PC-3 (cell line): ENCODE results near the gene SCN7A. TPM values are rescaled to one million over a fixed set of nuclear protein-coding genes. Genes with fewer than 3 reads are reported as not detected.
"Not testable (repeated sequence)": the region's sequence is repeated elsewhere in the genome, so short reads cannot be mapped to it uniquely, and the experiment has no call there.

Experiments
- ATAC-seq: fragments of 200-7000 bp; cut with Tn5 transposase; 2 replicates; pipeline ENCODE4 v1.9.1; 2020; ENCODE audit warnings: mild to moderate bottlenecking, moderate library complexity
- BruUV-seq: library from RNA; stranded (reverse); fragments of 400-500 nt; replicated peaks from 2 replicates; lab custom pipeline; 2021; lab: Mats Ljungman, UMichigan
- CTCF ChIA-PET: fragments of 300-600 bp; sonication (Branson Sonifier 250); formaldehyde crosslinking; loops from one replicate; lab custom pipeline; 2022; ENCODE audit warnings: antibody characterized with exemption; lab: Charles Lee
- POLR2A ChIA-PET: fragments of 300-600 bp; sonication (Branson Sonifier 250); formaldehyde crosslinking; loops from one replicate; lab custom pipeline; 2022; ENCODE audit warnings: antibody characterized with exemption; ENCODE audit not compliant: unreplicated experiment; lab: Charles Lee
- DNase-seq: peaks from one replicate; pipeline ENCODE4 v3.0.0-alpha.2; 2015
- H2AFZ ChIP-seq: fragments of 300-600 bp; sonication (generic); 2 replicates; pipeline ENCODE4 v1.6.0; 2016; ENCODE audit warnings: antibody characterized with exemption, low read length
- H3F3A ChIP-seq: fragments of 300-600 bp; sonication (generic); one replicate; pipeline ENCODE4 v1.6.0; 2017; ENCODE audit warnings: antibody characterized with exemption, low read length, control low read depth, mild to moderate bottlenecking; ENCODE audit not compliant: unreplicated experiment
- H3K27ac ChIP-seq: fragments of 300-600 bp; sonication (generic); 2 replicates; pipeline ENCODE4 v1.5.1; 2016; ENCODE audit warnings: mild to moderate bottlenecking, low read length
- H3K27me3 ChIP-seq: fragments of 300-600 bp; sonication (generic); 2 replicates; pipeline ENCODE4 v1.6.1; 2016; ENCODE audit warnings: low read length, mixed read lengths
- H3K36me3 ChIP-seq: fragments of 300-600 bp; sonication (generic); 2 replicates; pipeline ENCODE4 v1.6.1; 2016; ENCODE audit warnings: low read depth, mixed run types, low read length, mixed read lengths
- H3K4me1 ChIP-seq: fragments of 300-600 bp; sonication (generic); 2 replicates; pipeline ENCODE4 v1.5.1; 2016; ENCODE audit warnings: low read length; ENCODE audit not compliant: insufficient read depth
- H3K4me2 ChIP-seq: fragments of 300-600 bp; sonication (generic); 2 replicates; pipeline ENCODE4 v1.6.0; 2016; ENCODE audit warnings: low read length
- H3K4me3 ChIP-seq: fragments of 300-600 bp; sonication (generic); 2 replicates; pipeline ENCODE4 v1.5.1; 2016; ENCODE audit warnings: mild to moderate bottlenecking, low read length, mixed read lengths
- H3K79me2 ChIP-seq: fragments of 300-600 bp; sonication (generic); 2 replicates; pipeline ENCODE4 v1.6.1; 2017; ENCODE audit warnings: low read length, mixed read lengths
- H3K9ac ChIP-seq: fragments of 300-600 bp; sonication (generic); 2 replicates; pipeline ENCODE4 v1.6.0; 2016; ENCODE audit warnings: mild to moderate bottlenecking, low read length
- H3K9me2 ChIP-seq: fragments of 300-600 bp; sonication (generic); replicated peaks from 2 replicates; pipeline ENCODE4 v1.6.1; 2016; ENCODE audit warnings: mixed run types, low read length, mixed read lengths
- H3K9me3 ChIP-seq: fragments of 300-600 bp; sonication (generic); 2 replicates; pipeline ENCODE4 v1.6.1; 2016; ENCODE audit warnings: low read length, mixed read lengths
- H4K20me1 ChIP-seq: fragments of 300-600 bp; sonication (generic); 2 replicates; pipeline ENCODE4 v1.6.1; 2016; ENCODE audit warnings: low read length, mixed read lengths
- CTCF ChIP-seq: fragments of 300-600 bp; sonication (generic); conservative IDR thresholded peaks from 2 replicates; pipeline ENCODE4 v1.5.1; 2017; ENCODE audit warnings: antibody characterized with exemption, low read depth, mild to moderate bottlenecking, low read length
- EZH2 ChIP-seq: fragments of 300-600 bp; sonication (generic); IDR thresholded peaks from one replicate; pipeline ENCODE4 v1.6.1; 2017; ENCODE audit warnings: antibody characterized with exemption, mild to moderate bottlenecking, low read length; ENCODE audit not compliant: unreplicated experiment
- EZH2phosphoT487 ChIP-seq: fragments of 300-600 bp; sonication (generic); IDR thresholded peaks from 2 replicates; pipeline ENCODE4 v1.6.1; 2018; ENCODE audit warnings: mild to moderate bottlenecking, antibody characterized with exemption, low read length, borderline replicate concordance
- intact Hi-C: fragments of 100-400 bp; cut with micrococcal nuclease; formaldehyde crosslinking; loops from 2 replicates; pipeline ENCODE4 v1.9.0; 2023
- total RNA-seq: library from RNA; depleted of rRNA; stranded (reverse); fragments of >200 nt; gene quantifications from 2 replicates; pipeline ENCODE4 v1.2.3, GENCODE V29; 2014

Gene SCN7A
- total RNA-seq, 1 experiment from 2014 or later = not detected

- Histone ChIP-seq H3K4me2 (peak overlapping the region; percentile 45), H3K4me3 (no peak overlapping the region), H3K9ac (no peak overlapping the region), H3K79me2 (no peaks in the 10 kb centered on the region), H3K9me3 (no peaks in the 10 kb centered on the region), H2AFZ (peak overlapping the region; percentile 40), H4K20me1 (no peaks in the 10 kb centered on the region), H3K4me1 (peaks cover 18% of the 10 kb centered on the region), H3K36me3 (no peaks in the 10 kb centered on the region), H3K9me2 (no peaks in the 10 kb centered on the region), H3F3A (no peaks in the 10 kb centered on the region), H3K27me3 (no peaks in the 10 kb centered on the region), H3K27ac (peak overlapping the region; percentile 31)
- intact Hi-C loops = no loop called here
- peak; percentile 99 for ATAC-seq
- ChIA-PET POLR2A (interaction anchor here (0.6 to 0.7 kb wide), 2 partner anchors 39 to 72 kb away, joined by 3 read pairs; no protein-coding TSS in a partner anchor), CTCF (no interaction called here)
- TSS peak; percentile 96 for BruUV-seq
- DNase-seq = peak; percentile 86
- TF ChIP-seq CTCF = no peak
- TF ChIP-seq EZH2phosphoT487 = no peak
- no peak for TF ChIP-seq EZH2
These were observed 83.1 kb downstream of the SCN7A start for GRCh38 chr2:166410828-166411472.

- ATAC-seq, H3F3A ChIP-seq, H3K4me3 ChIP-seq, H3K9me3 ChIP-seq, CTCF ChIA-PET, H4K20me1 ChIP-seq, intact Hi-C loops, DNase-seq, H3K27me3 ChIP-seq, H2AFZ ChIP-seq, H3K36me3 ChIP-seq, H3K27ac ChIP-seq, H3K9ac ChIP-seq, H3K79me2 ChIP-seq, POLR2A ChIA-PET, H3K9me2 ChIP-seq, BruUV-seq, H3K4me2 ChIP-seq: not testable (repeated sequence)
- peaks cover 18% of the 10 kb centered on the region for H3K4me1 ChIP-seq
These were observed 86.3 kb downstream of the SCN7A start for GRCh38 chr2:166407746-166408145.

GRCh38 chr2:166406374-166406773, 87.7 kb downstream of the SCN7A start:
- no peak overlapping the region for H3K27ac ChIP-seq
- DNase-seq = no peak
- POLR2A ChIA-PET = no interaction called here
- no peaks in the 10 kb centered on the region for H3K79me2 ChIP-seq
- H3K9me3 ChIP-seq = no peaks in the 10 kb centered on the region
- no peak for ATAC-seq
- peaks cover 7% of the 10 kb centered on the region; the same call in 1 of the 2 replicates for H3K27me3 ChIP-seq
- no peaks in the 10 kb centered on the region for H3K9me2 ChIP-seq
- peaks cover 9% of the 10 kb centered on the region for H3K4me1 ChIP-seq
- H3K36me3 ChIP-seq = no peaks in the 10 kb centered on the region
- CTCF ChIA-PET = no interaction called here
- no peak overlapping the region for H3K4me2 ChIP-seq
- H3F3A ChIP-seq = no peaks in the 10 kb centered on the region
- intact Hi-C loops = no loop called here
- H3K4me3 ChIP-seq = no peak overlapping the region
- H3K9ac ChIP-seq = no peak overlapping the region
- H4K20me1 ChIP-seq = no peaks in the 10 kb centered on the region
- BruUV-seq = no TSS peak
- no peak for TF ChIP-seq CTCF
- TF ChIP-seq EZH2 = no peak
- no peak for TF ChIP-seq EZH2phosphoT487
- H2AFZ ChIP-seq = no peak overlapping the region
